ENCODE data around the gene APLF. TPM values are rescaled to one million over a fixed set of nuclear protein-coding genes. Genes with fewer than 3 reads are reported as not detected.
"Not testable (repeated sequence)": the region's sequence is repeated elsewhere in the genome, so short reads cannot be mapped to it uniquely, and the experiment has no call there.

APLF gene
- polyA plus RNA-seq, 4 donors: 0.27 to 2.5 (median 0.43) TPM

- Histone ChIP-seq H3K36me3 (ENCODE audit: control insufficient read depth in 3 of 3, insufficient read depth in 2 of 3, low read depth in 1 of 3, low read length in 3 of 3) (no peaks in the 10 kb centered on the region), H3K27ac (ENCODE audit: low read depth in 1 of 3, low read length in 2 of 3) (no peak overlapping the region), H3K4me3 (ENCODE audit: low read depth in 1 of 3, low read length in 3 of 3) (no peak overlapping the region), H3K9me3 (ENCODE audit: control insufficient read depth in 2 of 2, insufficient read depth in 1 of 2, low read depth in 1 of 2, low read length in 1 of 2) (peaks cover 0 to 4% of the 10 kb centered on the region in 2 donors), H3K27me3 (ENCODE audit: control insufficient read depth in 3 of 3, insufficient read depth in 3 of 3, low read length in 3 of 3) (no peaks in the 10 kb centered on the region), H3K4me1 (ENCODE audit: control insufficient read depth in 3 of 3, insufficient read depth in 2 of 3, low read depth in 1 of 3, low read length in 2 of 3) (peaks cover 0 to 6% (median 2%) of the 10 kb centered on the region in 3 donors)
- FAIRE-seq: no peak
- no peak for DNase-seq
Observed at GRCh38 chr2:68435615-68436014, 31.8 kb upstream of the APLF start.

DNA sequence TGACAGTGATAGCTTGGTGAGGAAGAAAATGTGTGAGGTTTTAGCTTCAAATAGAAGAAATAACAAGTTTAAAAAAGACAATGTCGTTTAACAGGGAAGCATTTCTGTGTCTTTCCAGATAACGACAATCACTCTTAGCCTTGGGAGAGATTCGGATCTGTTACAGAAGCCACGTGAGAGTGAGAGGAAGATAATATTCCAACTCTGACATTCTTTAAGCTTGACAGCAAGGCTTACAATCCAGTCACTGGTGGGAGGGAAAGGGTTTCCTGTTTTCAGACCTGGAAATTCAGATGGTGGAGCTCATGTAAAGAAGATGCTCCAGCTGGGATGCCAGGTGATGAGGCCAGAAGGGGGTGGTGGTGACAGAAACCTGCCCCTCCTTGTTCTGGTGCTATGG is 31.1 kb upstream of the APLF start:
- peaks cover 0 to 8% (median 3%) of the 10 kb centered on the region in 3 donors for H3K4me1 ChIP-seq (ENCODE audit: control insufficient read depth in 3 of 3, insufficient read depth in 2 of 3, low read depth in 1 of 3, low read length in 2 of 3)
- FAIRE-seq (no peak), DNase-seq (no peak)
- peaks cover 0 to 4% of the 10 kb centered on the region in 2 donors for H3K9me3 ChIP-seq (ENCODE audit: control insufficient read depth in 2 of 2, insufficient read depth in 1 of 2, low read depth in 1 of 2, low read length in 1 of 2)
- H3K27ac ChIP-seq (ENCODE audit: low read depth in 1 of 3, low read length in 2 of 3): peak overlapping the region in 1 of 3 donors; percentile 22
- H3K27me3 ChIP-seq (ENCODE audit: control insufficient read depth in 3 of 3, insufficient read depth in 3 of 3, low read length in 3 of 3): no peaks in the 10 kb centered on the region
- 50 to 77% (median 63%) methylated on average over 4 of the region's 4 CpGs for WGBS, 3 donors
- H3K36me3 ChIP-seq (ENCODE audit: control insufficient read depth in 3 of 3, insufficient read depth in 2 of 3, low read depth in 1 of 3, low read length in 3 of 3): no peaks in the 10 kb centered on the region
- H3K4me3 ChIP-seq (ENCODE audit: low read depth in 1 of 3, low read length in 3 of 3): no peak overlapping the region

DNA sequence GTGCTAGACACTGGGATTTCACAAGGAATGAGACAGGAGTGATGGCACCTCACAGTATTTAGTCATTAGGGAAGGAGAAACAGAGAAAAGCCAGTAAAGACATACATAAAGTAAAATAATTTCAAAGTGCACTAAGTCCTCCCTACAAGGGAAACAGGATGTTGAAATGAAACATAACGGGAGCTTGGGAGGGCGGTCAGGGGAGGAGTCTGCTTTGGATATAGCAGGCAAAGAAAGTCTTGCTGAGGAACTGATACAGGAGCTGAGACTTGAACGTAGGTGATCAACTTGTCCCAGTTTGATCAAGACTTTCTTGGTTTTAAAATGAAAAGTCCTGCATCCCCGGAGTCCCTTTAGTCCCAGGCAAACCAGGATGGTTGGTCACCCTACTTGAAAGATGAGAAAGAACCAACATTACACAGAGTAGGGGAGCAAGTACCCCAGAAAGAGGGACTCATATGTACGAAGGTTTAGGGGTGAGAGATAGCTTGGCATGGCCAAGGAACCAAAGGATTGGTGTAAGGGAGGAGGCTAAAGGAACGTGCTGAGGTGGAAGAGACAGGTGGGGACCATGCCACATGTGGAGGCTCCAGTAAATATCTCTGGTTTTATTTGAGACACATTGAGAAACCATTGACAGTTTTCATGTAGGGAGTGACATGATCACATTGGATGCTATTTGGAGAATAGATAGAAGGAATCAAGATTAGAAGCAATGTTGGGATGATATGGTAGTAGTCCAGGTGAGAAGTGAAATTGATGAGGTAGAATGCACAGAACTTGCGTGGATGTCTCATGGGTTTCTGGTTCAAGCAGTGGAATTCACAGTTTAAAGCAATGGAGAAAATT is 28.7 kb upstream of the APLF start:
- FAIRE-seq: no peak
- DNase-seq: no peak
- 65 to 91% (median 87%) methylated on average over 7 of the region's 7 CpGs for WGBS, 3 donors

DNA sequence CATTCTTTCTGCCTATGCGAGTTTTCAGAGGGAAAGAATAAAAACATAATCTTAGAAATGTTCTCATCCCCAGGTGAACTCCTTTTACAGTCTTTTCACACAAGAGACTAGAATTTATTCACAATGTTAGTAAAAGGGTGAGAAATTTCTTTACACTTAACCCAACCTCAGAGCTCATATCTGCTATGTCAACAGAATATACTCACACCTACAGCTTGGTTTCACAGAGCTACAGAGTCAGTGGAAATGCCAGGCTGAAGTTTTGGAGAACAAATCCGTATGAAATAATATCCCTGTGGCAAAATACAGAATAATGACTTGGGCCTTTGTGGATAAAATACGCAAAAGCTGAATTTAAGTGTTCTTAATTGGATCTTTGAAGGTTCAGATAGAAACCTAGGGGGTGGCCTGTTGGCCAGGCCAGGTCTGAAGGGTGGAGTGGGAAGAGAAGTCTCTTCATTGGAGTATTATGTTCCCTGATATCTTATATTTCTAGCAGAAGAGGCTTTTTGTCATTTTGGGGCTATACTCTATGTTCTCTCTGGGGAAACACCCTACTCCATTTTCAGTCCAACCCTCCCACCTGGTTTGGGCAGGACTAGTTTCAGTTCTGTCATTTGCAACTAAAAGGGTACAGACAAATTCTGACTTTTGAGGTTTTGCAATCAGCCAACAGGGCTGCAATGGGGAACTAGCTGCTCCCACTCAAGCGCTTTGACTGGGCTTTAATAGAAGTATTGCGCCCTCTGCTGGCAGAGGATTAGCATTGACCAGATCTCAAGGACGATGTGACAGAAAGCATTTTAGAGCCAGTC is 26.0 kb upstream of the APLF start:
- WGBS, 3 donors: 27 to 39% (median 29%) methylated on average over 6 of the region's 6 CpGs
- Histone ChIP-seq H3K36me3 (ENCODE audit: control insufficient read depth in 3 of 3, insufficient read depth in 2 of 3, low read depth in 1 of 3, low read length in 3 of 3) (no peaks in the 10 kb centered on the region), H3K4me1 (ENCODE audit: control insufficient read depth in 3 of 3, insufficient read depth in 2 of 3, low read depth in 1 of 3, low read length in 2 of 3) (peaks cover 0 to 12% (median 3%) of the 10 kb centered on the region in 3 donors), H3K27ac (ENCODE audit: low read depth in 1 of 3, low read length in 2 of 3) (peak overlapping the region in 2 of 3 donors; percentile 15 to 54), H3K9me3 (ENCODE audit: control insufficient read depth in 2 of 2, insufficient read depth in 1 of 2, low read depth in 1 of 2, low read length in 1 of 2) (no peaks in the 10 kb centered on the region), H3K27me3 (ENCODE audit: control insufficient read depth in 3 of 3, insufficient read depth in 3 of 3, low read length in 3 of 3) (no peaks in the 10 kb centered on the region), H3K4me3 (ENCODE audit: low read depth in 1 of 3, low read length in 3 of 3) (no peak overlapping the region)
- peak; percentile 84 to 87 for DNase-seq
- peak; percentile 78 for FAIRE-seq

More for the DNA sequence above, 28.7 kb upstream of the APLF start:
- no peaks in the 10 kb centered on the region for H3K36me3 ChIP-seq (ENCODE audit: control insufficient read depth in 3 of 3, insufficient read depth in 2 of 3, low read depth in 1 of 3, low read length in 3 of 3)
- peaks cover 0 to 12% (median 3%) of the 10 kb centered on the region in 3 donors for H3K4me1 ChIP-seq (ENCODE audit: control insufficient read depth in 3 of 3, insufficient read depth in 2 of 3, low read depth in 1 of 3, low read length in 2 of 3)
- H3K4me3 ChIP-seq (ENCODE audit: low read depth in 1 of 3, low read length in 3 of 3): no peak overlapping the region
- no peaks in the 10 kb centered on the region for H3K9me3 ChIP-seq (ENCODE audit: control insufficient read depth in 2 of 2, insufficient read depth in 1 of 2, low read depth in 1 of 2, low read length in 1 of 2)
- H3K27me3 ChIP-seq (ENCODE audit: control insufficient read depth in 3 of 3, insufficient read depth in 3 of 3, low read length in 3 of 3): no peaks in the 10 kb centered on the region
- H3K27ac ChIP-seq (ENCODE audit: low read depth in 1 of 3, low read length in 2 of 3): no peak overlapping the region

DNA sequence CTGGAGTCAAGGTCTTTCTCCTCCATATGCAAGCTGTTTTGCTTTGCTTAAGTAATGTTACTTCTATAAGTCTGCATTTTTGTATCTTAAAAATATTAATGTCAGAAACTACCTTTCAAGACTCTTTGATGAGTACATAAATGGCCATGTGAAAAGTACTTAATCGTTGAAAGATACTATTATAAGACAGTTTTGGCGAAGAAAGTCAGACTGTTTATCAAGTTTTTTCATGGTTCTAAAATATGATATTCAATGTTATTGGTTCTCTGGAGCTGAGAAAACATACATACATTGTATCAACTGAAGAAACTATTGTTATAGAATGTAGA is 25.4 kb upstream of the APLF start:
- 84 to 88% (median 85%) methylated on average over 2 of the region's 2 CpGs for WGBS, 3 donors
- Histone ChIP-seq H3K4me3 (ENCODE audit: low read depth in 1 of 3, low read length in 3 of 3) (no peak overlapping the region), H3K4me1 (ENCODE audit: control insufficient read depth in 3 of 3, insufficient read depth in 2 of 3, low read depth in 1 of 3, low read length in 2 of 3) (peaks cover 0 to 12% (median 3%) of the 10 kb centered on the region in 3 donors), H3K27me3 (ENCODE audit: control insufficient read depth in 3 of 3, insufficient read depth in 3 of 3, low read length in 3 of 3) (no peaks in the 10 kb centered on the region), H3K9me3 (ENCODE audit: control insufficient read depth in 2 of 2, insufficient read depth in 1 of 2, low read depth in 1 of 2, low read length in 1 of 2) (no peaks in the 10 kb centered on the region), H3K27ac (ENCODE audit: low read depth in 1 of 3, low read length in 2 of 3) (no peak overlapping the region), H3K36me3 (ENCODE audit: control insufficient read depth in 3 of 3, insufficient read depth in 2 of 3, low read depth in 1 of 3, low read length in 3 of 3) (no peaks in the 10 kb centered on the region)
- DNase-seq (no peak), FAIRE-seq (no peak)

DNA sequence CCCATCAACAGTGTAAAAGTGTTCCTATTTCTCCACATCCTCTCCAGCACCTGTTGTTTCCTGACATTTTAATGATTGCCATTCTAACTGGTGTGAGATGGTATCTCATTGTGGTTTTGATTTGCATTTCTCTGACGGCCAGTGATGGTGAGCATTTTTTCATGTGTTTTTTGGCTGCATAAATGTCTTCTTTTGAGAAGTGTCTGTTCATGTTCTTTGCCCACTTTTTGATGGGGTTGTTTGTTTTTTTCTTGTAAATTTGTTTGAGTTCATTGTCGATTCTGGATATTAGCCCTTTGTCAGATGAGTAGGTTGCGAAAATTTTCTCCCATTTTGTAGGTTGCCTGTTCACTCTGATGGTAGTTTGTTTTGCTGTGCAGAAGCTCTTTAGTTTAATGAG is 21.0 kb upstream of the APLF start:
- not testable (repeated sequence) for DNase-seq; H3K27me3 ChIP-seq (ENCODE audit: control insufficient read depth in 3 of 3, insufficient read depth in 3 of 3, low read length in 3 of 3); H3K4me1 ChIP-seq (ENCODE audit: control insufficient read depth in 3 of 3, insufficient read depth in 2 of 3, low read depth in 1 of 3, low read length in 2 of 3); H3K9me3 ChIP-seq (ENCODE audit: control insufficient read depth in 2 of 2, insufficient read depth in 1 of 2, low read depth in 1 of 2, low read length in 1 of 2); H3K4me3 ChIP-seq (ENCODE audit: low read depth in 1 of 3, low read length in 3 of 3); H3K36me3 ChIP-seq (ENCODE audit: control insufficient read depth in 3 of 3, insufficient read depth in 2 of 3, low read depth in 1 of 3, low read length in 3 of 3); FAIRE-seq; H3K27ac ChIP-seq (ENCODE audit: low read depth in 1 of 3, low read length in 2 of 3)
- WGBS, 3 donors: 80 to 91% methylated on average over 1 to 2 of the region's 3 CpGs; no CpG with 5 or more reads in 1 of the 3 donors

- Histone ChIP-seq H3K27me3 (ENCODE audit: control insufficient read depth in 3 of 3, insufficient read depth in 3 of 3, low read length in 3 of 3) (no peaks in the 10 kb centered on the region), H3K4me1 (ENCODE audit: control insufficient read depth in 3 of 3, insufficient read depth in 2 of 3, low read depth in 1 of 3, low read length in 2 of 3) (no peaks in the 10 kb centered on the region), H3K27ac (ENCODE audit: low read depth in 1 of 3, low read length in 2 of 3) (no peak overlapping the region), H3K4me3 (ENCODE audit: low read depth in 1 of 3, low read length in 3 of 3) (no peak overlapping the region), H3K9me3 (ENCODE audit: control insufficient read depth in 2 of 2, insufficient read depth in 1 of 2, low read depth in 1 of 2, low read length in 1 of 2) (peaks cover 0 to 2% of the 10 kb centered on the region in 2 donors), H3K36me3 (ENCODE audit: control insufficient read depth in 3 of 3, insufficient read depth in 2 of 3, low read depth in 1 of 3, low read length in 3 of 3) (no peaks in the 10 kb centered on the region)
- DNase-seq (no peak), FAIRE-seq (no peak)
- WGBS, 3 donors: 89 to 94% (median 93%) methylated on average over 16 of the region's 16 CpGs
Observed at GRCh38 chr2:68447118-68447517, 20.3 kb upstream of the APLF start.

DNA sequence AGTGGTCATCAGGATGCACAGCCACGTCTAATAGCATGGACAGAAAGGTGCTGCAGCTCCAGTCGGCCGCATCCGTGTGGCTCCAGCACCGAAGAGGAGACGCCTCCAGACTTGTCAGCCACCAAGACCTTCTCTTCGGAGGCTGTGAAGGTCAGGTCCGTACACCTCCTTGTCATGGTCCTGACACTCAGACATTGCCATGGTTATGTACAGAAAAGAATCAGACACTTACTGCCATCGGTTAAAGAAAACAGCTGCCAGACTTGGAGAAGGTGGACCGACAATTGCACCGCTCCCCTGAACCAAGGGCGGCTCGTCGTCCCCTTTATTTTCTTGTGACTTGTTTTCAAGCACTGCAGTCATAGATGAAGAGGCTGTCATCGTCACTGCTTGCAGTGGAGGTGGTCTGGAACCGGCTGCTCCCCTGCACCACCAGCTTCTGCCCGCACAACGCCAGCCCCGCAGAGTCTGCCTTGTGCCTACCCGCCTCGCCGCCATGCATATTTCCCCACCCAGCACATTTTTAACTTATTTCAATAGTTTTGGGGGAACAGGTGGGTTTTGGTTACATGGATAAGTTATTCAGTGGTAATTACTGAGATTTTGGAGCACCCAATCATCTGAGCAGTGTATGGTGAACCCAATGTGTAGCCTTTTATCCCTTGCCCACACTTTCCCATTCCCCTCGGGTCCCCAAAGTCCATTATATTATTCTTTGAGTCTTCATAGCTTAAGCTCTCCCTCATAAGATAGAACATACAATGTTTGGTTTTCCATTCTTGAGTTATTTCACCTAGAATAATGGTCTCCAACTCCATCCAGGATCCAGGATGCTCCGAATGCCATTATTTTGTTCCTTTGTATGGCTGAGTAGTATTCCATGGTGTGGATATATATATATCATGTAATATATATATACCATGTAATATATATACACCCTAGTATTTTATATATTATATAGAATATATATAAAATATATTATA is 18.4 kb upstream of the APLF start:
- Histone ChIP-seq H3K27me3 (ENCODE audit: control insufficient read depth in 3 of 3, insufficient read depth in 3 of 3, low read length in 3 of 3) (no peaks in the 10 kb centered on the region), H3K36me3 (ENCODE audit: control insufficient read depth in 3 of 3, insufficient read depth in 2 of 3, low read depth in 1 of 3, low read length in 3 of 3) (no peaks in the 10 kb centered on the region), H3K9me3 (ENCODE audit: control insufficient read depth in 2 of 2, insufficient read depth in 1 of 2, low read depth in 1 of 2, low read length in 1 of 2) (peaks cover 0 to 2% of the 10 kb centered on the region in 2 donors), H3K4me3 (ENCODE audit: low read depth in 1 of 3, low read length in 3 of 3) (no peak overlapping the region), H3K4me1 (ENCODE audit: control insufficient read depth in 3 of 3, insufficient read depth in 2 of 3, low read depth in 1 of 3, low read length in 2 of 3) (no peaks in the 10 kb centered on the region), H3K27ac (ENCODE audit: low read depth in 1 of 3, low read length in 2 of 3) (no peak overlapping the region)
- DNase-seq: no peak
- 91 to 96% (median 93%) methylated on average over 24 of the region's 24 CpGs for WGBS, 3 donors
- FAIRE-seq: no peak

All from small intestine (tissue), 7 donors.